ENCODE measurements around the gene STK38.
"Not testable (repeated sequence)": the region's sequence is repeated elsewhere in the genome, so short reads cannot be mapped to it uniquely, and the experiment has no call there.

The STK38 gene

GRCh38 chr6:36517408-36517807 is 29.9 kb downstream of the STK38 start:
- DNase-seq, result no peak

DNA sequence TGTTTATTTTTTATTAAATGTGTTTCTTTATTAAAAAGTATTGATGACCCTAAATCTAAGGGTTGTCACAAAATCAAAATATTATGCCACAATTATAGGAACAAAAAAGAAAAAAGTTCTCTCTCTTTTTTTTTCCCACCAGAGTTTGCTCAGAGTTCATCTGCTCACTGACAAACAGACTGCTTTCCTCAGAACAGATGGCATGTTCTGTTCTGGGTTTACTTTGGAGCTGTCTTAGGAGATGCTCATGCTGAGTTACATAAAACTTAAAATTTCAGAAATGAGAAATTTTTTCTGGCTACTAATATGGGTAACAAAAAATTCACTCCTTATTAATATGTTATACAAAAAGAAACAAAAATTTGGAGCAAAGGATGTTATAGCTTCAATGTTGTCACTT is 30.3 kb downstream of the STK38 start:
- DNase-seq, result no peak

DNA sequence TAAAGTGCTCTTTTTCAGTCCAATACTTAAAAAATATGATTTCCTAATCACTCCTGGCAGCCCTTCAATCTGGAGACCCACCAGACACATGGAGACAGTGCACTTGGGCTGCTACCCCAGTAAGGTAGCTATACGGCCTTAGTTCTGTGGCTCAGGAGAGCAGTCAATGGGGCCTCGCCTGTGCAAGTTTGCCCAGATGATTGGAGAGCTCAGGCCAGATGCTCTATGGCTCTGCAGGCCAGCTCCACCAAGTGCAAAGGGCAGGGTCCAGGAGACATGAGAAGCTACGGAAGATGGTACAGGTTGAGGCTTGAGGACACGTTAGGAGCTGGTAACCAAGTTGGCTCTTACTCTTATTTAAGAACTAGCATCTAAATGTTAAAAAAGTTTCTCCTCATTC is 30.7 kb downstream of the STK38 start:
- no peak for DNase-seq

- no peak for DNase-seq
Observed at GRCh38 chr6:36515844-36516243, 31.4 kb downstream of the STK38 start.

GRCh38 chr6:36514554-36515456 is 32.5 kb downstream of the STK38 start:
- DNase-seq, result no peak

DNA sequence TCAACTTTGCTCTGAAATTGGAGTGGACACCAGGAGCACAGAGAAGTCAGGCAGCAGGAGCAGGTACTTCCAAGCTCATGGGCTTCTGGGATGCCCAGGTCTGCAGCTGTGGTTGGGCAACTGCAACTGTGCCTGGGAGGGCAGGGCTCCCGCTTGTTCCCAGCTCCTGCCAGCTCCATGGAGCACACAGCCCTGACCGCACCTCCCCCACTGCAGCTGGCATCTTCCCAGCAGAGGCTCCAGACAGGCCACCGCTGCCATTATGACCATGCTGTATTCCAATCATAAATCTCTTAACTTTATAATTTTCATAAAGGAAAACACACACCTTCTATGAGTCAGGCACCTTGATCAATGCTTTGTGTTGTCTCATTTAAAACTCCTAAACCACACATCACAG is 36.9 kb downstream of the STK38 start:
- DNase-seq, result no peak

DNA sequence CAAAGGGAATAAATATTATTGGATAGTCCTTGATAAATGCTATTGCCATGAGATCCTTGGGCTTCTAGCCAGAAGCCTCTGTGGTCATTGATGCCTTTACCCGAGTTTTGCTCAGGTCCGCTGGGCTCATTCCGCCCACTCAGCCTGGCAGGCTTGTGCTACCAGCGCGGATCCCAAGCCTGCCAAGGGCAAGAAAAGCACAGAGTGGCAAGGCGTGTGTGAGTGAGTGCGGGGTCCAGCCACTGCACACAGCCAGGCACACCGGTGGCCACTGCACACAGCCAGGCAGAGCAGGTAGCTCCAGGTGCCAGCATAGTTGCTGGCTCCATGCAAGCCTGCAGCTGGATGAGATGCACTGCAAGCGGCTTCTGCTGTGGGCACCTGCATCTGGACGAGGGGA is 38.7 kb downstream of the STK38 start:
- no peak for DNase-seq

- no peak for DNase-seq
Observed at GRCh38 chr6:36506611-36507010, 40.7 kb downstream of the STK38 start.

DNA sequence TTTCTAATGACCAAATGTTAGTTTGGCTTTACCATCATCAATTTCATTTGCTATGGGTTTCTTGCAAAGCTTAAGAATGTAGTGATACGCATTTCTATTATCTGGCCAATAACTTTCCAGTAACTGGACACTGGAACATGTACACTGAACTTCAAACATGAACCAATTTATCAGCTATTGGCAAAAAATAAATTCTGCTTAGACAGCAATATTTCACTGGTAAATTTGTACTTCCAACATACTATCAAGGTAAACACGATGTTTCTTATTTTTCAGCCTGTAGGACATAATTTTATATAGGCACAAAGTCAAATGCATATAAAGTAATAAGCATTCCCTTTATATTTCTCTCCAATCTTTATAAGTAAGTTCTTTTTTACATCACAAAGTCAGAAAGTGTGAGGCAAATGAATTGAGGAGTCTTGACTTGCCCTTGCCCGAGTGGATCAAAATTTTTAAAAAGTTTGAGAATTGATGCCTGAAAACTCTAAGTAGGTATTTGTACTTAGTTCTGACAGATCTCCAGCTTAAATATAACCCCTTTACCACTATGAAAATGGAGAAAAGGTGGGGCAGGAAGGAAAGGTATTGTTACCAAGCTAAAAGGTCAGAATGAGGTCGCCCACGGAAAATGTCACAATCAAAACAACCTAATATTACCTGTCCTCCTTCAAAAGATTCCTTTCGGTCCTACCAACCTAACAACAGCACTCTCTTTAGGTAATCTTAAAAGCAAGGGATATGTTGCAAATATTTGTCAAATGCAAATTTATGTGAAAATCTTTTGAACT is 41.3 kb downstream of the STK38 start:
- no peak for DNase-seq

- no peak for DNase-seq
Observed at GRCh38 chr6:36504982-36505381, 42.3 kb downstream of the STK38 start.

DNA sequence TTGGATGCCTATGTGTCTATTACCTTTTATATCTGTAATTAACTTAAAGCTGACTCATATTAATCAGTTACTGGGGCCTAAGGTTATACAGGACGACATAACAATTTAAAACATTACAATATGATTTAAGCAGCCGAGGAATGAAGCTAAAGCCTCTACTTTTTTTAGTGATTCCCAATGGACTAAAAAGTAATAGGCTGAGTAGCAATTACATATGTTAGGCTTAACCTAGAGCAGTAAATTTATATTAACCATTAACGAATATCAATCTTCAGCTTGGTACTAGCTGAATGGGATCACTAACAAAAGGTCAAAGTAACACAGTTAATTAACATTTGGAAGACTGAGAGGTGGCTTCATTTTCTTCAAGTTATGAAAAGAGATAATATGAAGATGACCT is 43.1 kb downstream of the STK38 start:
- no peak for DNase-seq

DNA sequence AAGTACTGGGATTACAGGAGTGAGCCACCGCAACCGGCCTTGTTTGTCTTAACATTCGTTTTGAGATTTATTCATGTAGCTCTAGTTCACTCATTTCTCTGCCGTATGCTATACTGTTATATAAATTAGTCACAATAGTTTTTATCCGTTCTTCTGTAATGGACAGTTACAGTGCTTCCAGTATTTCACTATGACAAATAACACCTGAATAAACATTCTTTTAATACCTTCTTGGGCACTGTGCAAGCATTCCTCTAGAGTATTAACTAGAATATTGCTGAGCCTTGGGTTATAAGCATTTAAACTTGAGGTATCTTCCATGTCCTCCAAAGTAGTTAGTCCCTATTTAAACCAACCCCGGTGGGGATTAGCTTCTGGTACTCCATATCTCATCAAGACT is 45.6 kb downstream of the STK38 start:
- DNase-seq, result no peak

DNA sequence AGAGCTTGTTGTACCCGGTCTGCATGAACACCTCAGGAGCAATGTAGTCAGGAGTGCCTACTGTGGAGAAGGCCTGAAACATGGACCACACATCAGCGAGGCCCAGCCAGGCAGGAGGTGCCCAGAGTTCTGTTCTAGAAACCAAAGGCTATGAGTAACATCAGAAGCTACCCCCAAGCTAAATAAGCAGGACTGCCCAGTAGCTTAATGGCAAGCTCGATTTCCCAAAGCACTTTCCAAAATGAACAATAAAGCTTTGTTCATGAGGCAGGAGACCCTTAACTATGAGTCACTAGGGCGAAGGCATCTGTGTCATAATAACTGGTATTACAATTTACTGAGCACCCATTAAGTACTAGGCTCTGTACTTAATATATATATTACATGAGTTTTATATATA is 47.4 kb downstream of the STK38 start:
- no peak for DNase-seq

DNA sequence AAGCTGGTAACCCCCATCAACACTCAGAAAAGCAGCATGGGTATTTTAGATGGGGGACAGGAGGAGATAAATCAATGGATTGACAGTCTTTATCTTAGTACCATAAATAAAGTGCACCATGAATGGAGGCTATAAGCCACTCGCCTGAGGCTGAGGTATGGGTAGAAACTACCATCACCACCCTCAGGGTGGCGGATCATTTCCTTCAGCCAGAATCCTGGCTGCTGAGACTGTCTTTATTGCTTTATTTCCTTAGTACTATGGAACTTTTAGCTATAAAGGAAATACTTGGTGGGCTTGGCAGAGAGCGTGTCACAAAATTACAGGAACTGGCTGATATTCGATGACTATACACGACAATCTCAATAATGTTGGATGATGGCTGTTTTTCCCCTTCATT is 52.2 kb downstream of the STK38 start:
- no peak for DNase-seq

DNA sequence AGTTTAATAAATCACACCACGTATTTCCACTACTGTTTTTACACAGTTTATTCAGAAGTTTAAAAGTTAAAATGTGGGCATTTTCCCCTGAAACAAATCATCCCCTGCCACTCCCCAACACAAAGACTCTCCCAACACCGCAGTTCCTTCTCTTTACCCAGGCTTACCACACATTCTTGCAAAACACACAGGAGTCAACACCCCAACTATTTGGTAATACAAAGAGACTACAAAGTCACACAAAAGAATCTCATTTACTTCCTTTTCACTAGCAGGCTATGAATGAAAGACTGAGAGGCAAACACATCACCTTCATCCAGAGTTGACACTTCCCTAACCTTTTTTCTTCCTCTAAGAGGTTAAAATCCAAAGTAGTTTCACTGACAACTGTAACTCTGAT is 53.4 kb downstream of the STK38 start:
- DNase-seq, result no peak

DNA sequence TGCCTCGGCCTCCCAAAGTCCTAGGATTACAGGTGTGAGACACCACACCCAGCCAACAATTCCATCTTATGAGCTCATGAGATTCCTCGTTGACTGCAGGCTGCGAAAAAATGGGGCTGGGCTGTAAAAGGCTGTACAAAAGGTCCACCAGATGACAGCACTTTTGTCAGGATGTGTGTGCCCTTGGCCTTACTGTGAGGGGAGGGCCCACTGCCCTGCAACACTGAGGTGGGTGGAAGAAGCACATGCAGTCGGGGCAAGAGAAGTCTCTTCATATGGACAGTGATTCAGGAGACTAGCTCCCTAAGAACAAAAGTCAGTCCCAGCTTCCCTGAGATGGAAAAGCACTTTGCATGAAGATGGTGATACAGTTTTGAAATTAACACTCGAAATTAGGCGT is 54.0 kb downstream of the STK38 start:
- DNase-seq, result no peak

DNA sequence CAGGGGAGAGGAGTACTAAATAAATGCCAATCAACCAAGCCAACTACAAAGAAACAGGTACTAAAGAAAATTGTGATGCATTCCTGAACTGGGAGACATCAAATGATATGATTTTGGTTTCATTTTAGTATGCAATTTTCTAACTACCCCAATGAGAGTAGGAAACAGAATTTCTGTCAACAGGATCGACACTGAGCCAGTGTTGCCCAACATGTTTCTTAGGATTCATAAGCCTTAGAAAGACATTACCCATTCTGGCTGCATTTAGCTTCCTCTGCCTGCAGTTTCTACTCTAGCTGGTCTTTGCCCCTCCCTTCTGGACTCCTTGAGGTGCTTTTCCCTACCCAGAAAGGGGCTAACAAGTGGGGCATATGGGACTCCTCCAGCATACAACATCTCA is 54.7 kb downstream of the STK38 start:
- no peak for DNase-seq

DNA sequence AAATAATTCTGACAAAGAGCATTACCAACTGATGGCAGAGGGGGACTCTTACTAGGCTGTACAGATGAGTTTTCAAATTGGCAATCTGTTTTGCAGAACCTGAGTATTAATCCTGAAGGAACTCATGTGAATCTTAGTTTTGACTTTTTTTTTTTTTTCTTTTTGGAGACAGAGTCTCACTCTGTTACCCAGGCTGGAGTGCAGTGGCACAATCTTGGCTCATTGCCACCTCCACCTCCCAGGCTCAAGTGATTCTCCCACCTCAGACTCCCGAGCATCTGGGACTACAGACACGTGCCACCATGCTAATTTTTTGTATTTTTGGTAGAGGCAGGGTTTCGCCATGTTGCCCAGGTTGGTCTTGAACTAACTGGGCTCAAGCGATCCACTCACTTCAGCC is 55.2 kb downstream of the STK38 start:
- DNase-seq, result no peak

GRCh38 chr6:36491378-36491965 is 55.8 kb downstream of the STK38 start:
- no peak for DNase-seq

DNA sequence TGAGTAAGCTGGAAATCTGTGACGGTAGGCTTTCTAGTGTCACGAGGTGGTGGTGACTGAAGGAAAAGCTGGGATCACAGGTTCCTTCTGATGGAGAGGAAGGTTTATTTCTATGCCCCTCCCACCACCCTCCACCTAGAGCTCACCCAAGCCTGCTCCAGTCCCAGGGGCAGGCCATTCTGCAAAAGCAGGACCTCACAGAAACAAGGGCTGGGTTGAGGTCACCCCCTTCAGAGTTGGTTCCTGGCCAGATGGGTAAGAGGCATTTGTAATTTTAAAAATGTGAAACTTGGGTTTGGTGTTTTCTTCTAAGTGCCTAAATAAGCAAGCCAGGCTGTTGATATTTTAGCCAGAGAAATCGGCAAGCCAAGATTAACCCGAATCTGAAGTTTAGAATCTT is 57.9 kb downstream of the STK38 start:
- DNase-seq, result no peak

GRCh38 chr6:36488221-36488620 is 59.1 kb downstream of the STK38 start:
- no peak for DNase-seq

DNA sequence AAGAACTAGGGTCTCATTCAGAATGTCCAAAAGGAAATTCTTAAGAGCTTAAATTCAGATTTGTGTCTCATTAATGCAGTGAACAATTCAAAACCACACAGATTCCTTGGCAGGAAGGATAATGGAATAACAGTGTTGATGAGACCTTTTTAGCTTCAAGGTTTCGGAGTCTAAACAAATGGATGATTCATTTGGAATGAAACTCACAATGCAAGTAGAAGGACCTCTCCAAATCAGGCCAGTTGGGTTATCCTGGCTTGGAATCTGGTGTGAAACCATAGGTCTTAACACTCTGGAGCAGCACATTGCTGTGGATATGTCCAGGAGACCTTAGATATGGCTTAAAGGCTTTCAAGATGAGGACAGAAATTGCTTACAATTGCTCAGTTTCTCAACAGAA is 59.6 kb downstream of the STK38 start:
- DNase-seq, result no peak

GRCh38 chr6:36484736-36485135 is 62.5 kb downstream of the STK38 start:
- DNase-seq, result no peak

DNA sequence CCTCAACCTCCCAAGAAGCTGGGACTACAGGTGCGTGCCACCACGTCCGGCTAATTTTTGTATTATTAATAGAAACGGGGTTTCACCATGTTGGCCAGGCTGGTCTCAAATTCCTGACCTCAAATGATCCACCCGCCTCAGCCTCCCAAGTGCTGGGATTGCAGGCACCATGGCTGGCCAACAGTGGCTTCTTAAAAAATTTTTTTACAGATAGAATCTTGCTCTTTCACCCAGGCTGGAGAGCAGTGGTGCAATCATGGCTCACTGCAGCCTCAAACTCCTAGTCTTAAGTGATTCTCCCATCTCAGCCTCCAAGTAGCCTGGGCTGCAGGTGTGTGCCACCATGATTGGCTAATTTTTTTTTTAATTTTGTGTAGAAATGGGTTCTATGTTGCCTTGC is 64.0 kb downstream of the STK38 start:
- DNase-seq, result not testable (repeated sequence)
